ENCODE results near the gene COL13A1. TPM values are rescaled to one million over a fixed set of nuclear protein-coding genes. Genes with fewer than 3 reads are reported as not detected.

The COL13A1 gene
- total and polyA plus RNA-seq, 2 of the 8 experiments (the other 6 are each of a cell fraction or from before 2014, with no cell fraction given), result 2.6 to 5.2 TPM

DNA sequence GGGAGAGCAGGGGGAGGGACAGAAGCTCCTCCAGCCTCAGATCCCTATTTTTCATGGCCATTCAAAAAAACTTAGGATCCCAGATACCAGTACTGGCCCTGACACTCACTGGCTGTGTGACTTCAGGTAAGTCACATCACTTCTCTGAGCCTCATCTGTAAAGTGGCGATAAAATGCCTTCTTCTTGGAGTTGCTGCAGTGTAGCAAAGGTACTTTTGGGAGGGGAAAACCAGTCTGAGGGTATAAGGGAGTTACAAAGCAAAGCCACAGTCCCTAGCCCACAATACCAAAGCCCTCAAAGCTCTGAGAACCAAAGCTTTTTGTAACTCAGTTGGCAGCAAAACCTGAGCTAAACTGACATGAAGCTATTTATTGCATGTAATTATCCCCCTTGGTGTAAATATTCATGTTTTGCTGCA lies 43.4 kb upstream of the COL13A1 start:
- no peak for DNase-seq (ENCODE audit: low read depth in 1 of 2, low spot score in 2 of 2)
- no peak overlapping the region for H2BK20ac ChIP-seq (ENCODE audit: low read length)
- 93% methylated on average over 1 of the region's 1 CpG; no CpG with 5 or more reads in 1 of the 2 experiments for WGBS, 2 experiments (ENCODE audit: extremely low coverage in 1 of 2, insufficient coverage in 1 of 2, insufficient read length in 1 of 2, insufficient replicate concordance in 2 of 2, low coverage in 1 of 2, low lambda C conversion rate in 2 of 2, missing lambda C conversion rate in 1 of 2)
- no peaks in the 10 kb centered on the region for H3K79me1 ChIP-seq (ENCODE audit: low read depth, low read length)
- H3K4ac ChIP-seq (replicated peaks; ENCODE audit: insufficient read length, low read depth, low read length), result no peak overlapping the region
- H2BK5ac ChIP-seq (ENCODE audit: low read depth, low read length), result no peak overlapping the region
- no peaks in the 10 kb centered on the region for H3K23me2 ChIP-seq (ENCODE audit: low read depth, low read length)
- no peaks in the 10 kb centered on the region for H3K36me3 ChIP-seq (ENCODE audit: control insufficient read depth in 2 of 4, insufficient read depth in 4 of 4, low read length in 3 of 4)
- H3K23ac ChIP-seq (ENCODE audit: insufficient read length), result no peak overlapping the region
- H2AK5ac ChIP-seq (ENCODE audit: low read depth, low read length), result no peak overlapping the region
- no peaks in the 10 kb centered on the region for H3K4me1 ChIP-seq (replicated peaks in 1 of 4; ENCODE audit: control insufficient read depth in 3 of 4, insufficient read depth in 4 of 4, low read length in 3 of 4)
- FAIRE-seq, result no peak
- H3K4me3 ChIP-seq (ENCODE audit: extremely low read depth in 1 of 4, insufficient read depth in 2 of 4, low read depth in 3 of 4, low read length in 4 of 4), result no peak overlapping the region
- no peak overlapping the region for H4K8ac ChIP-seq (ENCODE audit: extremely low read depth, insufficient read depth, low read length)
- H3K9me3 ChIP-seq (ENCODE audit: insufficient read depth in 2 of 2, low read depth in 1 of 2, low read length in 1 of 2), result no peaks in the 10 kb centered on the region
- no peak overlapping the region for H3K14ac ChIP-seq (ENCODE audit: insufficient read length)
- no peaks in the 10 kb centered on the region for H4K20me1 ChIP-seq (replicated peaks in 1 of 2; ENCODE audit: control insufficient read depth in 1 of 2, insufficient read depth in 2 of 2, low read length in 2 of 2)
- H3K27ac ChIP-seq (ENCODE audit: low read depth, low read length), result no peak overlapping the region
- no peak overlapping the region for H2BK15ac ChIP-seq (ENCODE audit: low read length)
- ChIA-PET POLR2A (ENCODE audit: partially characterized antibody) (interaction anchor here (1.5 kb wide), 1 partner anchor 14 kb away, joined by 4 read pairs; no protein-coding TSS in a partner anchor), CTCF (ENCODE audit: partially characterized antibody) (interaction anchor here (0.9 to 41.3 kb wide), 8 partner anchors 15 to 200 kb away, joined by 3 to 958 read pairs (median 6); partner anchors contain the start of gene COL13A1)
- TF ChIP-seq PHF8 (conservative IDR thresholded peaks at IDR 0.05; ENCODE audit: low read depth, low read length) (no peak), RNF2 (IDR thresholded peaks at IDR 0.05; ENCODE audit: borderline replicate concordance, low read depth, low read length, missing control alignments, poor library complexity, severe bottlenecking) (no peak), RAD21 (IDR thresholded peaks at IDR 0.05 in 1 of 2, conservative IDR thresholded peaks at IDR 0.05 in 1 of 2; ENCODE audit: low read depth in 2 of 2, low read length in 2 of 2) (no peak)
- no peak overlapping the region for H2AFZ ChIP-seq (ENCODE audit: low read length)
- no peak overlapping the region for H3K56ac ChIP-seq (replicated peaks; ENCODE audit: insufficient read length, low read depth, low read length)
- H4K5ac ChIP-seq (ENCODE audit: insufficient read length, low read depth, low read length), result no peak overlapping the region
- H3K9ac ChIP-seq (replicated peaks in 1 of 4; ENCODE audit: extremely low read depth in 1 of 4, low read depth in 3 of 4, low read length in 3 of 4), result no peak overlapping the region
- no peak overlapping the region for H4K91ac ChIP-seq (replicated peaks; ENCODE audit: insufficient read length, low read length)
- H3K79me2 ChIP-seq (ENCODE audit: control insufficient read depth in 1 of 2, insufficient read depth in 2 of 2, low read length in 2 of 2), result no peaks in the 10 kb centered on the region
- H2BK120ac ChIP-seq (replicated peaks; ENCODE audit: low read depth, low read length), result no peak overlapping the region
- H2BK12ac ChIP-seq (ENCODE audit: low read depth, low read length), result no peak overlapping the region
- no peak overlapping the region for H3K18ac ChIP-seq (ENCODE audit: extremely low read depth, low read length)
- H3K4me2 ChIP-seq (ENCODE audit: insufficient read depth in 1 of 2, low read depth in 2 of 2, low read length in 2 of 2), result no peak overlapping the region
- no peaks in the 10 kb centered on the region for H3K27me3 ChIP-seq (replicated peaks in 1 of 4; ENCODE audit: control insufficient read depth in 3 of 4, extremely low read depth in 1 of 4, insufficient read depth in 3 of 4, low read length in 3 of 4)

Data from H1 (cell line).